Globus pallidus (tissue), 1 donor: ENCODE measurements around the gene GLCCI1.
"Not testable (repeated sequence)": the region's sequence is repeated elsewhere in the genome, so short reads cannot be mapped to it uniquely, and the experiment has no call there.

ENCODE experiments used
- DNase-seq: peaks from one replicate; pipeline ENCODE4 v3.0.0-alpha.2; 2015; ENCODE audit warnings: low spot score

The GLCCI1 gene

GRCh38 chr7:8094164-8095140 lies 125.9 kb downstream of the GLCCI1 start:
- DNase-seq: no peak

- DNase-seq: not testable (repeated sequence)
Measured at GRCh38 chr7:8101292-8101691, 132.7 kb downstream of the GLCCI1 start.

GRCh38 chr7:8103282-8103681 lies 134.7 kb downstream of the GLCCI1 start:
- DNase-seq: no peak

GRCh38 chr7:8105449-8106095 lies 137.0 kb downstream of the GLCCI1 start:
- no peak for DNase-seq

GRCh38 chr7:8109196-8110022 lies 140.8 kb downstream of the GLCCI1 start:
- no peak for DNase-seq

GRCh38 chr7:8111282-8111960 lies 142.8 kb downstream of the GLCCI1 start:
- no peak for DNase-seq

GRCh38 chr7:8112685-8113084 lies 144.1 kb downstream of the GLCCI1 start:
- no peak for DNase-seq

- no peak for DNase-seq
Measured at GRCh38 chr7:8113184-8113583, 144.6 kb downstream of the GLCCI1 start.

GRCh38 chr7:8114175-8114574 lies 145.6 kb downstream of the GLCCI1 start:
- no peak for DNase-seq

GRCh38 chr7:8115547-8116402 lies 147.2 kb downstream of the GLCCI1 start:
- no peak for DNase-seq

- no peak for DNase-seq
Measured at GRCh38 chr7:8117195-8117594, 148.6 kb downstream of the GLCCI1 start.

GRCh38 chr7:8119262-8119661 lies 150.7 kb downstream of the GLCCI1 start:
- no peak for DNase-seq

- no peak for DNase-seq
Measured at GRCh38 chr7:8120390-8121058, 151.9 kb downstream of the GLCCI1 start.

GRCh38 chr7:8121243-8121642 lies 152.6 kb downstream of the GLCCI1 start:
- no peak for DNase-seq

- DNase-seq: no peak
Measured at GRCh38 chr7:8125680-8126444, 157.3 kb downstream of the GLCCI1 start.

- DNase-seq: no peak
Measured at GRCh38 chr7:8126601-8127167, 158.1 kb downstream of the GLCCI1 start.

- DNase-seq: no peak
Measured at GRCh38 chr7:8128449-8129317, 160.1 kb downstream of the GLCCI1 start.

- DNase-seq: no peak
Measured at GRCh38 chr7:8129318-8129659, 160.7 kb downstream of the GLCCI1 start.
